Upper lobe of left lung (tissue), 4 donors: ENCODE data around the gene RFX2.

Source experiments
- EP300 ChIP-seq, 4 donors: sonication (generic); formaldehyde crosslinking; IDR thresholded peaks; one replicate each; pipeline ENCODE4 v1.5.1; 2017; ENCODE audit warnings: antibody characterized with exemption in 4 of 4, control low read depth in 2 of 4
- POLR2A ChIP-seq, 4 donors: fragments of 450-650 bp; IDR thresholded peaks; one replicate each; pipeline ENCODE4 v1.5.1; 2016 to 2017; ENCODE audit warnings: antibody characterized with exemption in 4 of 4, mild to moderate bottlenecking in 2 of 4
- POLR2AphosphoS5 ChIP-seq, 2 donors: sonication (generic); formaldehyde crosslinking; IDR thresholded peaks; one replicate each; pipeline ENCODE4 v1.5.1; 2017; ENCODE audit warnings: antibody characterized with exemption in 2 of 2

GRCh38 chr19:6007866-6008265 lies 102.4 kb downstream of the RFX2 start:
- no peak for TF ChIP-seq POLR2A (IDR thresholded peaks at IDR 0.05)
- TF ChIP-seq POLR2AphosphoS5 (IDR thresholded peaks at IDR 0.05): no peak
- no peak for TF ChIP-seq EP300 (IDR thresholded peaks at IDR 0.05)
